Stimulated activated CD8-positive, alpha-beta memory T cell treated with anti-CD3 and anti-CD28 coated beads, Interleukin-7, amount 100 ng/mL, for 1 hour (primary cell): ENCODE data around the gene ZNF665.
A peak's percentile ranks its signal among the peaks of the same experiment; 100 is the strongest.
"Not testable (repeated sequence)": the region's sequence is repeated elsewhere in the genome, so short reads cannot be mapped to it uniquely, and the experiment has no call there.

Experiments
- DNase-seq, 2 donors: peaks; one replicate each; pipeline ENCODE4 v3.0.0-alpha.2; 2020; ENCODE audit warnings: low read depth in 2 of 2

ZNF665 gene

GRCh38 chr19:53192771-53193534 is at the start of gene ZNF665:
Gene ZNF665, minus strand, starts transcription at chr19:53193358. Its CDS starts 10,460 bp downstream, at chr19:53182898.
- DNase-seq: peak; percentile 52 to 53

- DNase-seq: no peak
Measured at GRCh38 chr19:53237114-53237777, 44.1 kb upstream of the ZNF665 start.

GRCh38 chr19:53224606-53225005 is 31.4 kb upstream of the ZNF665 start:
- no peak for DNase-seq

- not testable (repeated sequence) for DNase-seq
Measured at GRCh38 chr19:53222716-53223115, 29.6 kb upstream of the ZNF665 start.

GRCh38 chr19:53212703-53213320 is 19.7 kb upstream of the ZNF665 start:
- DNase-seq: no peak

- DNase-seq: not testable (repeated sequence)
Measured at GRCh38 chr19:53211554-53211953, 18.4 kb upstream of the ZNF665 start.

GRCh38 chr19:53196777-53197396 is 3.7 kb upstream of the ZNF665 start:
- peak; percentile 89 to 99 for DNase-seq

GRCh38 chr19:53195265-53195903 is 2.2 kb upstream of the ZNF665 start:
- DNase-seq: peak; percentile 41 to 48

- no peak for DNase-seq
Measured at GRCh38 chr19:53193535-53194222, 521 bp upstream of the ZNF665 start.

- DNase-seq: no peak
Measured at GRCh38 chr19:53190253-53190652, 2.9 kb downstream of the ZNF665 start.

- not testable (repeated sequence) for DNase-seq
Measured at GRCh38 chr19:53189691-53190198, 3.4 kb downstream of the ZNF665 start.

- not testable (repeated sequence) for DNase-seq
Measured at GRCh38 chr19:53185155-53185882, 7.8 kb downstream of the ZNF665 start.

- DNase-seq: no peak
Measured at GRCh38 chr19:53183146-53183764, 9.9 kb downstream of the ZNF665 start.

GRCh38 chr19:53182202-53182601 is 11.0 kb downstream of the ZNF665 start:
- no peak for DNase-seq

GRCh38 chr19:53177986-53178385 is 15.2 kb downstream of the ZNF665 start:
- no peak for DNase-seq

- DNase-seq: no peak
Measured at GRCh38 chr19:53172889-53173288, 20.3 kb downstream of the ZNF665 start.

GRCh38 chr19:53165691-53166091 is 27.5 kb downstream of the ZNF665 start:
- DNase-seq: no peak

GRCh38 chr19:53161123-53161522 is 32.0 kb downstream of the ZNF665 start:
- no peak for DNase-seq

GRCh38 chr19:53160350-53160749 is 32.8 kb downstream of the ZNF665 start:
- no peak for DNase-seq
